Activated B cell treated with CpG ODN at 0.5 μM for 24 hours (primary cell): ENCODE measurements around the gene IKBKE. TPM values are rescaled to one million over a fixed set of nuclear protein-coding genes. Genes with fewer than 3 reads are reported as not detected.

Experiments used
- ATAC-seq: fragments of 200-7000 bp; cut with Tn5 transposase; one replicate; pipeline ENCODE4 v1.10.0; 2021; ENCODE audit warnings: low read depth, mild to moderate bottlenecking, moderate library complexity
- CTCF ChIA-PET: fragments of 350-600 bp; sonication (Branson Sonifier 250); formaldehyde crosslinking; loops from one replicate; lab custom pipeline; 2021; ENCODE audit warnings: antibody characterized with exemption; lab: Charles Lee
- POLR2A ChIA-PET: fragments of 350-600 bp; sonication (Branson Sonifier 250); formaldehyde crosslinking; loops from one replicate; lab custom pipeline; 2021; ENCODE audit warnings: antibody characterized with exemption; lab: Charles Lee
- DNase-seq: peaks from one replicate; pipeline ENCODE4 v3.0.0; 2022
- H3K27ac Mint-ChIP-seq: one replicate; pipeline ENCODE4 v1.8.0; 2020; ENCODE audit warnings: mixed read lengths
- H3K27me3 Mint-ChIP-seq: one replicate; pipeline ENCODE4 v1.8.0; 2021; ENCODE audit warnings: mixed read lengths
- H3K36me3 Mint-ChIP-seq: one replicate; pipeline ENCODE4 v1.8.0; 2021; ENCODE audit warnings: low read depth, mixed read lengths
- H3K4me1 Mint-ChIP-seq: one replicate; pipeline ENCODE4 v1.8.0; 2021; ENCODE audit warnings: mixed read lengths
- H3K4me3 Mint-ChIP-seq: one replicate; pipeline ENCODE4 v1.8.0; 2020; ENCODE audit warnings: mild to moderate bottlenecking, mixed read lengths
- H3K9me3 Mint-ChIP-seq: one replicate; pipeline ENCODE4 v1.8.0; 2020; ENCODE audit warnings: mixed read lengths
- CTCF ChIP-seq: fragments of 200-600 bp; IDR thresholded peaks from one replicate; pipeline ENCODE4 v1.8.0; 2022; ENCODE audit warnings: antibody characterized with exemption, mild to moderate bottlenecking
- intact Hi-C: fragments of 100-400 bp; cut with micrococcal nuclease; formaldehyde crosslinking; loops from one replicate; pipeline ENCODE4 v1.15.1; 2024
- total RNA-seq: library from RNA; stranded (reverse); gene quantifications from 2 replicates; pipeline ENCODE4 v1.2.3, GENCODE V29; 2022

The IKBKE gene
- total RNA-seq, 1 donor from 2014 or later = 56.3 TPM

GRCh38 chr1:206512851-206513180 is 42.5 kb downstream of the IKBKE start:
- peaks cover 17% of the 10 kb centered on the region for H3K27me3 Mint-ChIP-seq
- intact Hi-C loops = no loop called here
- no peak for DNase-seq
- H3K4me3 Mint-ChIP-seq = no peak overlapping the region
- TF ChIP-seq CTCF = no peak
- H3K9me3 Mint-ChIP-seq = no peaks in the 10 kb centered on the region
- no peak for ATAC-seq
- CTCF ChIA-PET = interaction anchor here (1.4 to 1.7 kb wide), 2 partner anchors 32 to 66 kb away, joined by 3 to 4 read pairs; no protein-coding TSS in a partner anchor
- H3K27ac Mint-ChIP-seq = no peak overlapping the region
- POLR2A ChIA-PET = no interaction called here
- H3K4me1 Mint-ChIP-seq = peaks cover 21% of the 10 kb centered on the region
- H3K36me3 Mint-ChIP-seq = no peaks in the 10 kb centered on the region

GRCh38 chr1:206513312-206514111 is 43.2 kb downstream of the IKBKE start:
- POLR2A ChIA-PET = no interaction called here
- H3K4me3 Mint-ChIP-seq = no peak overlapping the region
- peaks cover 15% of the 10 kb centered on the region for H3K27me3 Mint-ChIP-seq
- ATAC-seq (no peak), DNase-seq (no peak)
- peaks cover 14% of the 10 kb centered on the region for H3K4me1 Mint-ChIP-seq
- no peaks in the 10 kb centered on the region for H3K36me3 Mint-ChIP-seq
- H3K9me3 Mint-ChIP-seq = no peaks in the 10 kb centered on the region
- no peak overlapping the region for H3K27ac Mint-ChIP-seq
- intact Hi-C loops = no loop called here
- TF ChIP-seq CTCF = no peak
- CTCF ChIA-PET = interaction anchor here (1.4 to 1.7 kb wide), 2 partner anchors 31 to 65 kb away, joined by 3 to 4 read pairs; no protein-coding TSS in a partner anchor

- CTCF ChIA-PET = no interaction called here
- intact Hi-C loops = no loop called here
- POLR2A ChIA-PET = no interaction called here
- Mint-ChIP-seq H3K9me3 (no peaks in the 10 kb centered on the region), H3K4me1 (peaks cover 8% of the 10 kb centered on the region), H3K36me3 (no peaks in the 10 kb centered on the region), H3K27ac (no peak overlapping the region), H3K4me3 (no peak overlapping the region), H3K27me3 (peaks cover 2% of the 10 kb centered on the region)
- ATAC-seq (no peak), DNase-seq (no peak)
- no peak for TF ChIP-seq CTCF
Measured at GRCh38 chr1:206514813-206515387, 44.6 kb downstream of the IKBKE start.

GRCh38 chr1:206516728-206516990 is 46.4 kb downstream of the IKBKE start:
- no peak for TF ChIP-seq CTCF
- DNase-seq (no peak), ATAC-seq (no peak)
- Mint-ChIP-seq H3K4me1 (peaks cover 8% of the 10 kb centered on the region), H3K4me3 (no peak overlapping the region), H3K9me3 (no peaks in the 10 kb centered on the region), H3K36me3 (no peaks in the 10 kb centered on the region), H3K27me3 (no peaks in the 10 kb centered on the region), H3K27ac (no peak overlapping the region)
- intact Hi-C loops = loop anchor here (1.0 kb wide), 1 partner anchor 9 kb away; the partner anchor contains the start of gene RASSF5
- ChIA-PET POLR2A (interaction anchor here (0.9 to 1.7 kb wide), 4 partner anchors 10 to 63 kb away, joined by 4 to 6 read pairs (median 6); partner anchors contain the start of gene RASSF5), CTCF (interaction anchor here (0.8 to 1.4 kb wide), 4 partner anchors 19 to 96 kb away, joined by 3 to 4 read pairs (median 4); partner anchors contain the start of gene EIF2D)

GRCh38 chr1:206517784-206518183 is 47.5 kb downstream of the IKBKE start:
- ChIA-PET POLR2A (interaction anchor here (1.7 kb wide), 1 partner anchor 11 kb away, joined by 6 read pairs; the partner anchor contains the start of gene RASSF5), CTCF (interaction anchor here (1.3 to 1.8 kb wide), 2 partner anchors 38 to 66 kb away, joined by 6 read pairs; no protein-coding TSS in a partner anchor)
- intact Hi-C loops = no loop called here
- no peaks in the 10 kb centered on the region for H3K9me3 Mint-ChIP-seq
- no peak overlapping the region for H3K27ac Mint-ChIP-seq
- no peak for TF ChIP-seq CTCF
- no peak for DNase-seq
- H3K36me3 Mint-ChIP-seq = no peaks in the 10 kb centered on the region
- H3K4me1 Mint-ChIP-seq = peaks cover 8% of the 10 kb centered on the region
- no peaks in the 10 kb centered on the region for H3K27me3 Mint-ChIP-seq
- no peak overlapping the region for H3K4me3 Mint-ChIP-seq
- no peak for ATAC-seq
